A549 (cell line): ENCODE results near the gene CNKSR3. TPM values are rescaled to one million over a fixed set of nuclear protein-coding genes. Genes with fewer than 3 reads are reported as not detected.

Experiments used
- ATOH8 ChIP-seq: fragments of 250-450 bp; sonication (Bioruptor Pico); IDR thresholded peaks from 2 replicates; pipeline ENCODE4 v1.5.0; 2020; ENCODE audit warnings: low read depth, mild to moderate bottlenecking, moderate library complexity
- CBX8 ChIP-seq: fragments of 200-600 bp; sonication (generic); IDR thresholded peaks from 2 replicates; pipeline ENCODE4 v1.6.1; 2016
- CEBPB ChIP-seq, 2 experiments: fragments of >200 bp in 1 of 2; sonication (Bioruptor Twin) in 1 of 2; formaldehyde crosslinking in 1 of 2; IDR thresholded peaks; 2 replicates each; pipeline ENCODE4 v1.6.1; 2012 to 2016
- EP300 ChIP-seq, 2 experiments: fragments of >200 bp; sonication (Bioruptor Twin); formaldehyde crosslinking; IDR thresholded peaks; 2 replicates in 1 of 2; 3 replicates in 1 of 2; pipeline ENCODE4 v1.6.1; 2016 to 2017
- FOSB ChIP-seq: fragments of 250-450 bp; sonication (Bioruptor Pico); IDR thresholded peaks from 2 replicates; pipeline ENCODE4 v1.5.0; 2020; ENCODE audit warnings: mild to moderate bottlenecking, moderate library complexity
- FOSL2 ChIP-seq, 2 experiments: fragments of 450-650 bp in 1 of 2; fragments of >200 bp in 1 of 2; sonication (Bioruptor Twin) in 1 of 2; formaldehyde crosslinking; IDR thresholded peaks; 2 replicates each; pipeline versions ENCODE4 v1.5.0 to v1.6.1; 2016 to 2020; ENCODE audit warnings: mild to moderate bottlenecking in 1 of 2, moderate library complexity in 1 of 2
- FOXS1 ChIP-seq: fragments of 250-450 bp; sonication (Bioruptor Pico); IDR thresholded peaks from 2 replicates; pipeline ENCODE4 v1.5.0; 2020; ENCODE audit warnings: mild to moderate bottlenecking, moderate library complexity
- MAFK ChIP-seq: fragments of 450-650 bp; IDR thresholded peaks from 2 replicates; pipeline ENCODE4 v1.6.1; 2014; ENCODE audit not compliant: partially characterized antibody
- MAZ ChIP-seq: fragments of 150-350 bp; IDR thresholded peaks from 2 replicates; pipeline ENCODE4 v1.6.1; 2014; ENCODE audit warnings: antibody characterized with exemption, low read depth, low read length, borderline replicate concordance
- NFE2L2 ChIP-seq: fragments of 150-350 bp; conservative IDR thresholded peaks from 2 replicates; pipeline ENCODE4 v1.6.1; 2014; ENCODE audit warnings: low read length
- REST ChIP-seq: fragments of 200-600 bp; sonication (generic); IDR thresholded peaks from 2 replicates; pipeline ENCODE4 v1.6.1; 2016; ENCODE audit warnings: antibody characterized with exemption, mild to moderate bottlenecking, moderate library complexity
- TP53 ChIP-seq: fragments of 250-450 bp; sonication (Bioruptor Pico); IDR thresholded peaks from 2 replicates; pipeline ENCODE4 v1.5.0; 2021; ENCODE audit warnings: mild to moderate bottlenecking, moderate library complexity
- ZFP36 ChIP-seq: fragments of 450-650 bp; IDR thresholded peaks from 2 replicates; pipeline ENCODE4 v1.6.1; 2014; ENCODE audit warnings: borderline replicate concordance; ENCODE audit not compliant: partially characterized antibody
- ZSCAN20 ChIP-seq: fragments of 250-450 bp; sonication (Bioruptor Pico); IDR thresholded peaks from 2 replicates; pipeline ENCODE4 v1.8.0; 2022; ENCODE audit warnings: mild to moderate bottlenecking, moderate library complexity
- polyA plus RNA-seq, 4 experiments: library from polyadenylated mRNA; depleted of rRNA in 3 of 4; stranded (reverse); fragments of >200 nt; fragmentation: RNase III in 1 of 4; extraction: RNeasy Plus Mini Kit Qiagen cat#74134 plus additional on column Dnase treatment in 1 of 4; gene quantifications; 2 replicates in 3 of 4; 3 replicates in 1 of 4; pipeline ENCODE4 v1.2.3, GENCODE V29; 2011 to 2017
- TF ChIP-seq, protein P1 (sequence below): fragments of 150-350 bp; IDR thresholded peaks from 2 replicates; pipeline ENCODE4 v1.6.1; 2014; ENCODE audit warnings: low read depth, mild to moderate bottlenecking, low read length
- TF ChIP-seq, protein P2 (sequence below): IDR thresholded peaks from 2 replicates; pipeline ENCODE4 v1.6.1; 2012; ENCODE audit warnings: low read depth, borderline replicate concordance
- TF ChIP-seq, protein P3 (sequence below): IDR thresholded peaks from 2 replicates; pipeline ENCODE4 v1.6.1; 2012
- TF ChIP-seq, protein P4 (sequence below): fragments of >200 bp; sonication (Bioruptor Twin); formaldehyde crosslinking; IDR thresholded peaks from 3 replicates; pipeline ENCODE4 v1.6.1; 2016

Gene CNKSR3
- polyA plus RNA-seq, 2 of the 4 experiments (the other 2 are of a cell fraction), result 2.9 to 3.5 TPM

- TF ChIP-seq REST (no peak), ATOH8 (CRISPR knock-in tag) (no peak), ZFP36 (no peak), CEBPB (IDR thresholded peaks at IDR 0.05) (peak in 1 of 2 experiments; percentile 30; a peak in 1 of 4 replicates), MAFK (no peak), TP53 (CRISPR knock-in tag) (no peak), FOSL2 (IDR thresholded peaks at IDR 0.05) (no peak), FOSL2 (CRISPR knock-in tag; IDR thresholded peaks at IDR 0.05) (0 out of 2 replicates have a peak, but pooled peaks have one; percentile 35), CBX8 (no peak), NFE2L2 (no peak), ZSCAN20 (CRISPR knock-in tag) (no peak), FOSB (no peak), EP300 (IDR thresholded peaks at IDR 0.05) (peak; percentile 27 to 53; a peak in 2 of 5 replicates), MAZ (no peak), FOXS1 (CRISPR knock-in tag) (no peak)
- TF ChIP-seq, protein P1, sequence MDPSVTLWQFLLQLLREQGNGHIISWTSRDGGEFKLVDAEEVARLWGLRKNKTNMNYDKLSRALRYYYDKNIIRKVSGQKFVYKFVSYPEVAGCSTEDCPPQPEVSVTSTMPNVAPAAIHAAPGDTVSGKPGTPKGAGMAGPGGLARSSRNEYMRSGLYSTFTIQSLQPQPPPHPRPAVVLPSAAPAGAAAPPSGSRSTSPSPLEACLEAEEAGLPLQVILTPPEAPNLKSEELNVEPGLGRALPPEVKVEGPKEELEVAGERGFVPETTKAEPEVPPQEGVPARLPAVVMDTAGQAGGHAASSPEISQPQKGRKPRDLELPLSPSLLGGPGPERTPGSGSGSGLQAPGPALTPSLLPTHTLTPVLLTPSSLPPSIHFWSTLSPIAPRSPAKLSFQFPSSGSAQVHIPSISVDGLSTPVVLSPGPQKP, result no peak
- TF ChIP-seq, protein P2, sequence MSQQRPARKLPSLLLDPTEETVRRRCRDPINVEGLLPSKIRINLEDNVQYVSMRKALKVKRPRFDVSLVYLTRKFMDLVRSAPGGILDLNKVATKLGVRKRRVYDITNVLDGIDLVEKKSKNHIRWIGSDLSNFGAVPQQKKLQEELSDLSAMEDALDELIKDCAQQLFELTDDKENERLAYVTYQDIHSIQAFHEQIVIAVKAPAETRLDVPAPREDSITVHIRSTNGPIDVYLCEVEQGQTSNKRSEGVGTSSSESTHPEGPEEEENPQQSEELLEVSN, result no peak
- TF ChIP-seq, protein P3, sequence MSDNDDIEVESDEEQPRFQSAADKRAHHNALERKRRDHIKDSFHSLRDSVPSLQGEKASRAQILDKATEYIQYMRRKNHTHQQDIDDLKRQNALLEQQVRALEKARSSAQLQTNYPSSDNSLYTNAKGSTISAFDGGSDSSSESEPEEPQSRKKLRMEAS, result peak; percentile 62; the same call in 1 of the 2 replicates
- TF ChIP-seq, protein P4, sequence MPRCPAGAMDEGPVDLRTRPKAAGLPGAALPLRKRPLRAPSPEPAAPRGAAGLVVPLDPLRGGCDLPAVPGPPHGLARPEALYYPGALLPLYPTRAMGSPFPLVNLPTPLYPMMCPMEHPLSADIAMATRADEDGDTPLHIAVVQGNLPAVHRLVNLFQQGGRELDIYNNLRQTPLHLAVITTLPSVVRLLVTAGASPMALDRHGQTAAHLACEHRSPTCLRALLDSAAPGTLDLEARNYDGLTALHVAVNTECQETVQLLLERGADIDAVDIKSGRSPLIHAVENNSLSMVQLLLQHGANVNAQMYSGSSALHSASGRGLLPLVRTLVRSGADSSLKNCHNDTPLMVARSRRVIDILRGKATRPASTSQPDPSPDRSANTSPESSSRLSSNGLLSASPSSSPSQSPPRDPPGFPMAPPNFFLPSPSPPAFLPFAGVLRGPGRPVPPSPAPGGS, result no peak
Observed at GRCh38 chr6:154414021-154414813, 96.3 kb downstream of the CNKSR3 start (continued).
